Upper lobe of right lung (tissue), 1 donor: ENCODE measurements around the gene CEACAM5. TPM values are rescaled to one million over a fixed set of nuclear protein-coding genes. Genes with fewer than 3 reads are reported as not detected.
"Not testable (repeated sequence)": the region's sequence is repeated elsewhere in the genome, so short reads cannot be mapped to it uniquely, and the experiment has no call there.

Source experiments
- ATAC-seq: fragments of 200-7000 bp; cut with Tn5 transposase; one replicate; pipeline ENCODE4 v1.9.1; 2020; ENCODE audit warnings: mild to moderate bottlenecking, moderate library complexity
- DNase-seq: peaks from one replicate; pipeline ENCODE4 v3.0.0-alpha.2; 2020
- H3K27ac ChIP-seq: fragments of 200-600 bp; one replicate; pipeline ENCODE4 v1.8.0; 2022
- H3K27me3 ChIP-seq: fragments of 200-600 bp; one replicate; pipeline ENCODE4 v1.8.0; 2022; ENCODE audit warnings: mild to moderate bottlenecking
- H3K36me3 ChIP-seq: fragments of 200-600 bp; one replicate; pipeline ENCODE4 v1.8.0; 2022
- H3K4me1 ChIP-seq: fragments of 200-600 bp; one replicate; pipeline ENCODE4 v1.8.0; 2022
- H3K4me3 ChIP-seq: fragments of 200-600 bp; one replicate; pipeline ENCODE4 v1.8.0; 2022; ENCODE audit warnings: mild to moderate bottlenecking
- H3K9me3 ChIP-seq: fragments of 200-600 bp; one replicate; pipeline ENCODE4 v1.8.0; 2022
- intact Hi-C: fragments of 100-400 bp; cut with DNase I; formaldehyde crosslinking; loops from one replicate; pipeline ENCODE4 v1.11.0; 2022
- total RNA-seq: library from RNA; stranded (reverse); fragmentation: NEBNext Ultra II Directional; extraction: Animal tissue kit (Norgen Biotek cat#: 25700); gene quantifications from one replicate; pipeline ENCODE4 v1.2.1, GENCODE V29; 2021
- TF ChIP-seq, protein P1 (sequence below): fragments of 200-600 bp; IDR thresholded peaks from one replicate; pipeline ENCODE4 v1.8.0; 2022; ENCODE audit warnings: antibody characterized with exemption
- donor health status: DM: no; HTN: yes; CAD: no; lungs with severe emphysema.

CEACAM5 gene
- total RNA-seq, 1 donor from 2014 or later, result 35.0 TPM

GRCh38 chr19:41707502-41707812, 969 bp upstream of the CEACAM5 start:
- no peak for ATAC-seq
- peaks cover 15% of the 10 kb centered on the region for H3K27me3 ChIP-seq
- H3K36me3 ChIP-seq, result no peaks in the 10 kb centered on the region
- no peaks in the 10 kb centered on the region for H3K4me1 ChIP-seq
- intact Hi-C loops, result no loop called here
- TF ChIP-seq, protein P1, sequence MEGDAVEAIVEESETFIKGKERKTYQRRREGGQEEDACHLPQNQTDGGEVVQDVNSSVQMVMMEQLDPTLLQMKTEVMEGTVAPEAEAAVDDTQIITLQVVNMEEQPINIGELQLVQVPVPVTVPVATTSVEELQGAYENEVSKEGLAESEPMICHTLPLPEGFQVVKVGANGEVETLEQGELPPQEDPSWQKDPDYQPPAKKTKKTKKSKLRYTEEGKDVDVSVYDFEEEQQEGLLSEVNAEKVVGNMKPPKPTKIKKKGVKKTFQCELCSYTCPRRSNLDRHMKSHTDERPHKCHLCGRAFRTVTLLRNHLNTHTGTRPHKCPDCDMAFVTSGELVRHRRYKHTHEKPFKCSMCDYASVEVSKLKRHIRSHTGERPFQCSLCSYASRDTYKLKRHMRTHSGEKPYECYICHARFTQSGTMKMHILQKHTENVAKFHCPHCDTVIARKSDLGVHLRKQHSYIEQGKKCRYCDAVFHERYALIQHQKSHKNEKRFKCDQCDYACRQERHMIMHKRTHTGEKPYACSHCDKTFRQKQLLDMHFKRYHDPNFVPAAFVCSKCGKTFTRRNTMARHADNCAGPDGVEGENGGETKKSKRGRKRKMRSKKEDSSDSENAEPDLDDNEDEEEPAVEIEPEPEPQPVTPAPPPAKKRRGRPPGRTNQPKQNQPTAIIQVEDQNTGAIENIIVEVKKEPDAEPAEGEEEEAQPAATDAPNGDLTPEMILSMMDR, result no peak
- H3K9me3 ChIP-seq, result no peaks in the 10 kb centered on the region
- no peak overlapping the region for H3K27ac ChIP-seq
- no peak overlapping the region for H3K4me3 ChIP-seq
- DNase-seq, result no peak

DNA sequence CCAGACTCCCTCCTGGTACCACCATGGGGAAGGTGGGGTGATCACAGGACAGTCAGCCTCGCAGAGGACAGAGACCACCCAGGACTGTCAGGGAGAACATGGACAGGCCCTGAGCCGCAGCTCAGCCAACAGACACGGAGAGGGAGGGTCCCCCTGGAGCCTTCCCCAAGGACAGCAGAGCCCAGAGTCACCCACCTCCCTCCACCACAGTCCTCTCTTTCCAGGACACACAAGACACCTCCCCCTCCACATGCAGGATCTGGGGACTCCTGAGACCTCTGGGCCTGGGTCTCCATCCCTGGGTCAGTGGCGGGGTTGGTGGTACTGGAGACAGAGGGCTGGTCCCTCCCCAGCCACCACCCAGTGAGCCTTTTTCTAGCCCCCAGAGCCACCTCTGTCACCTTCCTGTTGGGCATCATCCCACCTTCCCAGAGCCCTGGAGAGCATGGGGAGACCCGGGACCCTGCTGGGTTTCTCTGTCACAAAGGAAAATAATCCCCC, 505 bp upstream of the CEACAM5 start:
- no peaks in the 10 kb centered on the region for H3K4me1 ChIP-seq
- H3K36me3 ChIP-seq, result no peaks in the 10 kb centered on the region
- H3K27me3 ChIP-seq, result peaks cover 15% of the 10 kb centered on the region
- no peak for DNase-seq
- intact Hi-C loops, result no loop called here
- H3K27ac ChIP-seq, result no peak overlapping the region
- no peaks in the 10 kb centered on the region for H3K9me3 ChIP-seq
- H3K4me3 ChIP-seq, result no peak overlapping the region
- TF ChIP-seq, protein P1, result no peak
- no peak for ATAC-seq

DNA sequence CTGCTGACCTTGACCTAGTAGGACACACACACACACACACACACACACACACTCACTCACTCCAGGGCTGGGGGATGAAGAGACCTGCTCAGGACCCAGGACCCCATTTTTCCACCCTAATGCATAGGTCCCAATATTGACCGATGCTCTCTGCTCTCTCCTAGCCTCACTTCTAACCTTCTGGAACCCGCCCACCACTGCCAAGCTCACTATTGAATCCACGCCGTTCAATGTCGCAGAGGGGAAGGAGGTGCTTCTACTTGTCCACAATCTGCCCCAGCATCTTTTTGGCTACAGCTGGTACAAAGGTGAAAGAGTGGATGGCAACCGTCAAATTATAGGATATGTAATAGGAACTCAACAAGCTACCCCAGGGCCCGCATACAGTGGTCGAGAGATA, 1.1 kb downstream of the CEACAM5 start:
- H3K27ac ChIP-seq, intact Hi-C loops, H3K4me3 ChIP-seq, H3K9me3 ChIP-seq, H3K36me3 ChIP-seq, DNase-seq, ATAC-seq, H3K4me1 ChIP-seq: not testable (repeated sequence)
- peaks cover 12% of the 10 kb centered on the region for H3K27me3 ChIP-seq

- ATAC-seq, result no peak
- no peak overlapping the region for H3K4me3 ChIP-seq
- DNase-seq, result no peak
- no peaks in the 10 kb centered on the region for H3K36me3 ChIP-seq
- no peak overlapping the region for H3K27ac ChIP-seq
- no peaks in the 10 kb centered on the region for H3K4me1 ChIP-seq
- TF ChIP-seq, protein P1, result no peak
- H3K27me3 ChIP-seq, result peaks cover 8% of the 10 kb centered on the region
- intact Hi-C loops, result no loop called here
- H3K9me3 ChIP-seq, result no peaks in the 10 kb centered on the region
Measured at GRCh38 chr19:41709951-41710645, 1.7 kb downstream of the CEACAM5 start.

DNA sequence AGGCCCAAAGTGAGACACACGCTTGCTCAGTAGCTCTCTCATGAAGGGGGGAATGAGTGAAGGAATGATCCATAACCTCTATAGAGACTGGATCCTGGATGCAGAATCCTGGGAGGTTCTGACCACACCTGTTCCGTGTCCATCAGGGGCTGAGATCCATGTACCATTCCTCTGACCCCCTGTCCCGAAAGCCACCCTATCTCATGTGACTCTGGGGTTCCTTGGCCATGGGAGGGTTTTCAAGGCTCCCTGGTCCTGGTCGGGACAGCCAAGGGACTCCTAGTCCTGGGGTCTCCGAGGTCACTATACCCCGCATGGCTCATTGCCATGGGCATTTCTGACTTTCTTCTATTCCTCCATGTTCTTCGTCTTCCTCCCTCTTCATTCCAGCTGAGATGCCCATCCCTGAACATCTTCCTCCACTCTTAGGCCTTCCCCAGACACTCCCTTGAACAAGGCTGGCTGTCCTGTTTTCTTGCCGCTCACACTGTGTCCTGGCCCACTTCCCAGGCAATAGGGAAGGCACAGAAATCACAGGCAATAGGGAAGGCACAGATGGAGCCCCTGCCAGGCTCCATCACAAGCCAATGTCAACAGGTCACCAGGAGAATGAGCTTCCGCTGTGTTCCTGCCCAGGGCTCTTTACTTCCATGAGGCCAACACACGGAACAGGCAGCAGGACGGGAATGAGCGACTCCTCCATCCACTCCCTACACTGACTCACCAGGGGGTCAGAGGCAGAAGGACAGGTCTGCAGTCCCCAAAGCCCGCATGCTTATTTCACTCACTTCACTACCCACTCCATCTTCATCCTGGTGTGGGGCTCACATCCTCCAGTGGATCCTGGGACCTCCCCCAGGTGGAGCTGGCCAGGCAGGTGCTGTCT, 3.2 kb downstream of the CEACAM5 start:
- TF ChIP-seq, protein P1, result no peak
- H3K4me3 ChIP-seq, result no peak overlapping the region
- no peak overlapping the region for H3K27ac ChIP-seq
- DNase-seq (no peak), ATAC-seq (no peak)
- intact Hi-C loops, result no loop called here
- no peaks in the 10 kb centered on the region for H3K9me3 ChIP-seq
- H3K36me3 ChIP-seq, result no peaks in the 10 kb centered on the region
- H3K27me3 ChIP-seq, result peaks cover 13% of the 10 kb centered on the region
- H3K4me1 ChIP-seq, result no peaks in the 10 kb centered on the region

- ATAC-seq (no peak), DNase-seq (no peak)
- H3K27ac ChIP-seq, result no peak overlapping the region
- no peak overlapping the region for H3K4me3 ChIP-seq
- TF ChIP-seq, protein P1, result no peak
- intact Hi-C loops, result no loop called here
- H3K4me1 ChIP-seq, result no peaks in the 10 kb centered on the region
- H3K9me3 ChIP-seq, result no peaks in the 10 kb centered on the region
- peaks cover 4% of the 10 kb centered on the region for H3K27me3 ChIP-seq
- H3K36me3 ChIP-seq, result no peaks in the 10 kb centered on the region
Measured at GRCh38 chr19:41714598-41714997, 6.2 kb downstream of the CEACAM5 start.
